NCI-H187 (cell line): ENCODE results near the gene GOLGA8S.
"Not testable (repeated sequence)": the region's sequence is repeated elsewhere in the genome, so short reads cannot be mapped to it uniquely, and the experiment has no call there.

Experiments used
- DNase-seq, 2 experiments: peaks; one replicate each; lab custom pipeline; 2025; lab: John Stamatoyannopoulos, UW

The GOLGA8S gene, protein sequence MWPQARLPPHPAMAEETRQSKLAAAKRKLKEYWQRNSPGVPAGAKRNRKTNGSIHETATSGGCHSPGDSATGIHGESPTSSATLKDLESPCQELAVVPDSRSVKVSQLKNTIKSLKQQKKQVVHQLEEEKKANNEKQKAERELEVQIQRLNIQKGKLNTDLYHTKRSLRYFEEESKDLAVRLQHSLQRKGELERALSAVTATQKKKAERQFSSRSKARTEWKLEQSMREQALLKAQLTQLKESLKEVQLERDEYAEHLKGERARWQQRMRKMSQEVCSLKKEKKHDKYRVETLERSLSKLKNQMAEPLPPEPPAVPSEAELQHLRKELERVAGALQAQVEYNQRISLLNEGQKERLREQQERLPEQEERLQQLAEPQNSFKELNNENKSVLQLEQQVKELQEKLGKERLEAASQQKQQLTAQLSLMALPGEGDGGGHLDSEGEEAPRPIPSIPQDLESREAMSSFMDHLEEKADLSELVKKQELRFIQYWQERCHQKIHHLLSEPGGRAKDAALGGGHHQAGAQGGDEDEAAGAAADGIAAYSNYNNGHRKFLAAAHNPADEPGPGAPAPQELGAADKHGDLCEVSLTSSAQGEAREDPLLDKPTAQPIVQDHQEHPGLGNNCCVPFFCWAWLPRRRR

DNA sequence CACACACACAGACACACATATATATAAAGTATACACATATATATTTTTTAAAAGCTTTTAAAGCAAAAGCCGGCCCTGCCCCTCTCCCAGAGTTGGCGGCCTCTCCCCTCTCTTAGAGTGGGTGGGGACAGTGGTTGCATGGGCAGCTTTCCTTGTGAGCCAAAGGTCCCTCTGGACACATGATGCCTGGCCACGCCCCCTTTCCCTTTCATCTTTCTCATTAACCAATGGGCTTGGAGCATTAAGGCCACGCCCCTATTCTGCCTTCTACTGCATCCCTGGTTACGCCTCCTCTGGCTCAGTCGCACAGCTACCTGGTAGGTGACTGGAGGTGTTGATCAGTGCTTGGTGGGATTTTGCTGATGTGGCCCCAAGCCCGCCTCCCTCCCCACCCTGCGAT is at the start of gene GOLGA8S:
GOLGA8S (plus strand) TSS at position 301 of the 400 bp plus-strand sequence; CDS start at position 363, 62 bp downstream.
- not testable (repeated sequence) for DNase-seq

DNA sequence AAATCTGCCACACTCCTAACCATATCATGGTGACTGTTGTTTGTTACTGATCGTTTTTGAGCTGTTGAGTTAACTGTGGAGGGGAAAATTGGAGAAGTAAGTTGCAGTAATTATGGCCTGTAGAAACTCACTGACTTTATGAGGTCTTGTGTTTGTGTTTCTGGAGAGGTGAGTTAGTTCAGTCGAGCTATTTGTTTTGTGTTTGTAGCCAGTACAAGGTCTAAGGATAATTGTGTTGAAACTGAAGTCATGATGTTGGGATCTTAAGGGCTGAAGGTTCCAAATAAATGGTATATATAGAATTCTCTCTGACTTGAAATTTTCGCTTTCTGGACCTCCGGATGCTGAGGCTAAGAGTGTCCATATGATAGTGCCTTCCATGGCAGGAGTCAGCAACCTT is 49.7 kb upstream of the GOLGA8S start:
- DNase-seq: not testable (repeated sequence)

DNA sequence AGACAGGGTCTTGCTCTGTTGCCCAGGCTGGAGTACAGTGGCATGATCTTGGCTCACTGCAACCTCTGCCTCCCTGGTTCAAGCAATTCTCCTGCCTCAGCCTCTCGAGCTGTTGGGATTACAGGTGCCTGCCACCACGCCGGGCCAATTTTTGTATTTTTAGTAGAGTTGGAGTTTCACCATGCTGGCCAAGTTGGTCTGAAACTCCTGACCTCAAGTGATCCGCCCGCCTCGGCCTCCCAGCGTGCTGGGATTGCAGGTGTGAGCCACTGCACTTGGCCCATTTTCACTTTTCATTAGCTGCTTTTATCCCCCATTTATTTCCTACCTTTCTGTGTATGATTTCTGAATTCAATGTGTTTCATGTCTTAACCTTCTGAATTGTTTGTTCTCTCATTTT is 48.6 kb upstream of the GOLGA8S start:
- not testable (repeated sequence) for DNase-seq

DNA sequence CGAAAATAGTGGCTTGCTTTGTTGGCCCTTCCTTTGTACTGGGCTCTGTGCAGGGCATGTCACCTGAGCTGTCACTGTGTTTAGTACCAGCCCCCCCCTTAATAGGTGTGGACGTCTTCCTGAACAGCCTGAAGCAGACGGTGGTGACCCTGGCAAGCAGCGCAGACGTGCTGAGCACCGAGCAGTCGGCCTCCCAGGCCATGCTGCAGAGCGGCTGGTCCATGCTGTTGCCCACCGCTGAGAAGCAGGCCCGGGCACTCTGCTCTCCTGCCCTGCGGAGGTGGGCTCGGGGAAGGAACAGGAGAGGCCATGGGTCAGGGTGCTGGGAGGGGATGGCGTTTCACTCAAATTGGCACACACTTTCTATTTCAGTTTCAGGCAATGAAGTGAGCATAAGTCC is 43.3 kb upstream of the GOLGA8S start:
- DNase-seq: not testable (repeated sequence)

DNA sequence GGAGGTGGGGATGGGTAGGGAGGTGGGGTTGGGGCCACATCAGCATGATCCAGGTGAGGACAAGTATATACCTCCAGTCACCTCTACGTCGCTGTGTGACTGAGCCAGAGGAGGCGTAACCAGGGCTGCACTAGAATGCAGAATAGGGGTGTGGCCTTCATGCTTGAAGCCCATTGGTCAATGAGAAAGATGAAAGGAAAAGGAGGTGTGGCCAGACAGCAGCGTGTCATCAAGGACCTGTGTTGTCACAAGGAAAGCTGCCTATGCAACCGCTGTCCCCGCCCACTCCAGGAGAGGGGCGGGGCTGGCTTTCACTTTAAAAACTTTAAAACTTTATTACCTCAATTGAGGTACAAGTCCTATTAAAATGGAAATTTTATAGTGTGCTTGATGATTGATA is 20.5 kb upstream of the GOLGA8S start, which contains the start of gene GOLGA6L26:
GOLGA6L26 (minus strand) TSS at position 101 of the 400 bp plus-strand sequence; CDS start at position 40, 61 bp downstream.
- DNase-seq: not testable (repeated sequence)

DNA sequence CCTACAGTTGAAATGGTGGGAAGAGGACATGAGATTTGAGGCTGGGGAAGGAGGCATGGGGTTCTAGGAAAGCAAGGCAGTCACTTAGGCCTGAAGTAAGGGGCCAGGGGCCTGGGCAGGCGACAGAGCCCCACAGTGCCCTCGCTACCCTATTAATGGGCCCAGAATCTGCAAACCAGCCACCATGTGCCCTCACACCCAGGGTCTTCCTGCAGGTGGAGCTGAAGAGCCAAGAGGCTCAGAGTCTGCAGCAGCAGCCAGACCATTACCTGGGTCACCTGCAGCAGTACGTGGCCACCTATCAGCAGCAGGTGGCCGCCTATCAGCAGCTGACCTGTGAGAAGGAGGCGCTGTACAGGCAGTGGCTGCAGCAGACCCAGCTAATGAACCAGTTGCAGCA is 8.1 kb downstream of the GOLGA8S start:
- not testable (repeated sequence) for DNase-seq

DNA sequence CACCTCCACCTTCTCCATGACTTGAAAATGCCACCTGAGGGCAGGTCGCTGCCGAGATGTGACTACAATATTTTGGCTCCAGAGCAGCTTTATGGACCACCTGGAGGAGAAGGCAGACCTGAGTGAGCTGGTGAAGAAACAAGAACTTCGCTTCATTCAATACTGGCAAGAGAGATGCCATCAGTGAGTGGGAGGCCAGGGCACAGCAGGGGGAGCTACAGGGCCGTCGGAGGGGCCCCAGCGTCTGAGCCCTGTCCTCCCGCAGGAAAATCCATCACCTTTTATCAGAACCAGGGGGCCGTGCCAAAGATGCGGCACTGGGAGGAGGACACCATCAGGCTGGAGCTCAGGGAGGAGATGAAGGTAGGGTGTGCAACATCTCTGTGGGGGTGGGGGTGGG is 9.7 kb downstream of the GOLGA8S start:
- DNase-seq: not testable (repeated sequence)

DNA sequence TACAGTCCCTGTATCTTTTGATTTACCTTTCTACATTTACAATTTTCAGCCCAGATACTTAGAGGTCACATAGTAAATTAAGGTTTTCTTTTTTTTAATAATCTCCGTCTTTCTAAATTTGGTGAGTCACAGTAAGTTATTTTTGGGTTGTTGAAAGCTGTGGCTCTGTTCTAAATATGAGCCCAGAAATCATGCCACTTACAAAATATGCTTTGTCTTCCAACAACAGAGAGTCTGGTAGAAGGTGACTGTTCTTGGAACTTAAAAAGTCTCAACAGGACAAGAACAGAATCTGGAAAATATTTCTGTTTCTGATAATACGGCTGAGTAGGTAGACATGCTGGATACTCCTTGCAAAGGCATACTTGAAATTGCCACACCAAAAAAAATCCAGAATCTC is 16.0 kb downstream of the GOLGA8S start:
- DNase-seq: no peak

DNA sequence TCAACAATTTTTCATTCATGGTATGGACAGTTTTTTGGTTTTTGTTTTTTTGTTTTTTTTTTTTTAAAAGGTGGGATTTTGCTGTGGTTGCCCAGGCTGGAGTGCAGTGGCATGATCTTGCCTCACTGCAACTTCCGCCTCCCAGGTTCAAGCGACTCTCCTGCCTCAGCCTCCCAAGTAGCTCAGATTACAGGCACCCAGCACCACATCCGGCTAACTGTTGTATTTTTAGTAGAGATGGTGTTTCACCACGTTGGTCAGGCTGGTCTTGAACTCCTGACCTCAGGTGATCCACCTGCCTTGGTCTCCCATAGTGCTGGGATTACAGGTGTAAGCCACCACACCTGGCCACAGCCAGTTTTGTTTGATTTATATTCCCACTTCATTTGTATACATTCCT is 16.6 kb downstream of the GOLGA8S start:
- not testable (repeated sequence) for DNase-seq

DNA sequence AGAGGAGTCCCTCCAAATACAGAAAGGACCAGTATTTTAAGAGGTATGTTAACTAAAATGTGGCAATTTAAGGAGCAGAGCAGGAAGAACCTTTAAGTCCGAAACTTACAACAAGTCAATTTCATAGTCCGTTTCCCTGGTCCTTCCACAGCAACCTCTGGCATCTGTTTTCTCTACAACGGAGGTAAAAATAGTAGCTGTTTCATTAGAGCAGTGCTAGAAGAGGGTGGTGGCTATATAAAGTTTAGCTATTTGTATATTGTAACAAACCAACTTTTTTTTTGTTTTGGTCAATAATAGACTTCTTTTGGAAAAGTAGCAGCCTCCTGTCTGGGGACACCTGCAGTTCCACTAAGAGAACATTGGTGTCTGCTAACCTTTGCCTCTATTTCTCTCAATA is 17.3 kb downstream of the GOLGA8S start:
- DNase-seq: not testable (repeated sequence)

DNA sequence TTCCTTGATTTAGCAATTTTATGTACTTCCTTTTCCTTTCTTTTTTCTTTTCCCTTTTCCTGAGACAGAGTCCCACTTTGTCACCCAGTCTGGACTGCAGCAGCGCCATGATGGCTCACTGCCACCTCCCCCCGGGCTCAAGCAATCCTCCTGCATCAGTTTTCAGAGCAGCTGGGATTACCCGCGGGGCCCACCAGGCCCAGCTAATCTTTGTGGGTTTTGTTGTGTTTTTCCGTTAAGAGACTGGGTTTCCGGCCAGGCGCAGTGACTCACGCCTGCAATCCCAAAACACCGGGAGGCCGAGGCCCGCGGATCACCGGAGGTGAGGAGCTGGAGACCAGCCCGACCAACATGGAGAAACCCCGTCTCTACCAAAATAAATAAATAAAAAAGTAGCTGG is 17.7 kb downstream of the GOLGA8S start:
- no peak for DNase-seq

DNA sequence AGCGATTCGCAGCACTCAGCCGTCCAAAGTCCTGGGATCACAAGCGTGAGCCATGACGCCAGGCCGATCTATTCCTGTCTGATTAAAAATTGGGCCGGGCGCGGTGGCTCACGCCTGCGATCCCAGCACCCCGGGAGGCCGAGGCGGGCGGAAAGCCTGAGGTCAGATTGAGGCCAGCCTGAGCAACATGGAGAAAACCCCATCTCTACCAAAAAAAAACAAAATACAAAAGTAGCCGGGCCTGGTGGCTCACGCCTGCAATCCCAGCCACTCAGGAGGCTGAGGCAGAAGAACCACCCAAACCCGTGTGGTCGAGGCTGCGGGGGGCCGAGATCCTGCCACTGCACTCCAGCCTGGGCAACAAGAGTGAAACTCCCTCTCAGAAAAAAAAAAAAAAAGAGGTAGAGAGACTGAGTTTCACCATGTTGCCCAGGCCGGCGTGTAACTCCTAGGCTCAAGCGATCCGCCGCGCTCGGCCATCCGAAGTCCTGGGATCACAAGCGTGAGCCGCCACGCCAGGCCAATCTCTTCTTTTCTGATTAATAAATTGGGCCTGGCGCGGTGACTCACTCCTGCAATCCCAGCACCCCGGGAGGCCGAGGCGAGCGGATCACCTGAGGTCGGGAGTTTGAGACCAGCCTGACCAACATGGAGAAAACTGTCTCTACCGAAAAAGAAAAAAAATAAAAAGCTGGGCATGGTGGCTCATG is 18.5 kb downstream of the GOLGA8S start:
- not testable (repeated sequence) for DNase-seq

DNA sequence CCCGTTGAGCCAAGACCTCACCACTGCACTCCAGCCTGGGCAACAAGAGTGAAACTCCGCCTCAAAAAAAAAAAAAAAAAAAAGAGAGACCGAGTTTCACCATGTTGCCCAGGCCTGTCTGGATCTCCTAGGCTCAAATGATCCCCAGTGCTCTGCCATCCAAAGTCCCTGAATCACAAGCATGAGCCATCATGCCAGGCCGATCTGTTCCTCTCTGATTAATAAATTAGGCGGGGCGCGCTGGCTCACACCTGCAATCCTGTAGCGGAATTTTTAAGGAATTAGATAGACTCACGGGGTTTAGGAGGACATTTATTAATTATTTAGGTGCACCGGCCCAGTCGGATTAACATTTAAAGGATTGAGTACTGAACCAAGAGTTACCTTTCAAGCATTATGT is 19.7 kb downstream of the GOLGA8S start:
- DNase-seq: not testable (repeated sequence)

DNA sequence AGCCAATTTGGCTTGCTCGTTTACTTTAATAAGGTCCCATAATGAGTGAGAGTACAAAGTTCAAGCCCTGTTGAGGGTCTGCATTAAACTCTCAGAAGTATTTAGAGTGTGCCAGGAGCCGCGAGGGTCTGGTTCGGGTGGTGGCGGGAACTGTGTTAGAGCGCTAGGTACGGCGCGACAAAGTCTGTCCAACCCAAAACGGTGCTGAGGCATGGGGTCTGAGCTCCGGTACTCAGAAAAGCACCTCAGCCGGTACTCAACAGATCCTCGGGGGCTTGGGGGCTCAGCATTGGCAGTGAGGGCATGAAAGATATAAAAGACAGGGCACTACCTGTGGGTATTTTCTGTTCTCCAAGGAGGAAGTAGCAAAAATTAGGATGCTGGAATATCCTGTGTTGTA is 24.4 kb downstream of the GOLGA8S start:
- not testable (repeated sequence) for DNase-seq

DNA sequence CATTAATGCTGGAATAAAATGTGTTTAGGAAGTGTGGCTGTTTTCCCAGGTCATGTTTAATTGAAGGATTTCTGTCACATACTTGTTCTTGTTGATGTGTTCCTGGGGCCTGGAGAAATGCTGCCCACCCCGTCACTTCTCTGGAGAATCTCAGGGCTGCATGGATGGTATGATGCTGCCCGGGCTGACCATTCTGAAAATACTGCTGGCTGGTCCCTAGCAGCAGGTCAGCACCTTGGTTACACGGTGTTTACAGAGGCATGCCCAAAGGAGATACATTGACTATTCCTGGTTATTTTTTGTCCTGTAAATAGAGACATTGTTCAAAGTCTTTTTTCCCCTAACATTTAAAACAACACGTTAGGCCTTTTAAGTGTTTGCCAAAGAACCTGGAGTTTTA is 26.2 kb downstream of the GOLGA8S start:
- not testable (repeated sequence) for DNase-seq

DNA sequence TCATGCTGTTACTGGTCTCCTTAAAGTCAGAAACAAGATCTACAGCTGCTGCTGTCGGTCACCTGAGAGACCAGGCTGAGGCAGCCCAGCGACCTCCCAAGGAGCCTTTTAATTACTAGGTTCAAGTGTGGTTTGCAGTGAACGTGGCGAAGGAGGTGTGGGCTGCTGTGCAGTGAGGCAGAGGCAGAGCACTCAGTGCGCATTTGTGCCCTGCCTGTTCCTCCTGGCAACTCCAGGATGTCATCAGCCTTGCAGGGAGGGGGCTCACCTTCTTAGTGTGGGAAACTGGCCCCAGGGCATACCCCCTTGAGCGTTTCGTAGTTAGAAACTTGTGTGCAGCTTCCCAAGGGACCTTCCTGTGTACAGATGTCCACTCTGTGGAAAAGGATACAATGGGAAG is 26.6 kb downstream of the GOLGA8S start:
- not testable (repeated sequence) for DNase-seq

DNA sequence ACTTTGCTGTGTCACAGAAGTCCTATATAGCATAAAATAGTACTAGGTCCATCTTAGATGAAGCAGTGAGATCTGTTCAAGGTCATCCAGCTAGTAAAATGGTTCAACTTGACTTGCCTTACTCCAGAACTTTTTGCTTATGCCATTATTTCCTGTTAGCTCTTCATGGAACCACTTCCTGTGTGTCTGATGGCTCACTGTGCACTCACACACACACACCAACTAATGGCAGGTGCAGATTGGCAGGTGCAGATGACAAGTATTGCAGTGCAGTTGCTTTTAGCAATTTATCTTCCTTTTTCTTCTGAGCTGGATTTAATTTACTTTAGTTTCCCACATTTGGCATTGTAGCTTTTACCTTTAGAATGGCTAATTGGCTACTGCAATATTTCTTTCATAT is 29.8 kb downstream of the GOLGA8S start:
- DNase-seq: no peak

DNA sequence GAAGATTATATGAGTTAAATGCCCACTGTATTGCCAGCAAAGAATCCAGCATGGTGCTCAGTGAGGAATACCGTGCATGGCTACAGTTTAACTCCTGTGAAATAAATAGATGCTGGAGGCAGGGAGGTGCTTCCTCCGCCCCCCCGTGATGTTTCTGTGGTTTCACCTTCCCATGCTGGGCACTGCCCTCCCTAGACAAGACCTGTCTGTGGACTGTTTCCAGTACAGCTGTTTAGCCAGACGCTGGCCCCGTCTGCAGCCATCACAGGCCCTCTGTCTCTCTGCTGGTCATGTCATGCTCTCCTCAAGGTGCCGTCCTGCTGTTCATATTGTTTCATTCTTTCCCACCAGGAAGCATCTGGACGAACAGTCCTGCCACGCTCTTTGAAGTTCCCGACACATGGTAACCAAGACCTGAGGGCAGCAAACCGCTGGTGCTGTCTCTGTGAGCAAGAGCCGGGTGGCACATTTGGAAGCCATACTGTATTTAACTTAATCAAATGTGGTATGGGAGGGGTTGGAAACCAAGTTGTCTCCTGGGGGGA is 31.4 kb downstream of the GOLGA8S start:
- no peak for DNase-seq

DNA sequence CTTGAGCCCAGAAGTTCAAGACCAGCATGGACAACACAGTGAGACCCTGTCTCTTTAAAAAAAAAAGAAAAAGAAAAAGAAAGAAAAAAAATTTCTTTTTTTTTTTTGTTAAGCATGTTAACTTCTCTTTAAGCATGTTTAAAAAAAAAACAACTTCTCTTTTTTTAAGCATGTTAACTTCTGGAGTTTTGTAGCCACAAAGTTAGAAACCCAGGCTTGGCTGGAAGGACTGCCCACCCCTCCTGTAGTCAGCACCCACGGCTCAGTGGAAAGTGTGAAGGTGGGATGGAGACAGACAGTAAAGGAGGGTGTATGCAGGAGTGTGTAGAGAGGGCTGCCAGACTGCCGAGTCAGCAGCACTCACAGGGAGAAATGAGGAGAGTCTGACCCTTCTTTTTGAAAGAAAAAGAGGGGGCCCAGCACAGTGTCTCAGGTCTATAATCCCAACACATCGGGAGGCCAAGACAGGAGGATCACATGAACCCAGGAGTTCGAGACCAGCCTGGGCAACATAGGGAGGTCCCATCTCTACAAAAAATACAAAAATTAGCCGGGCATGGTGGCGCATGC is 33.2 kb downstream of the GOLGA8S start:
- no peak for DNase-seq

DNA sequence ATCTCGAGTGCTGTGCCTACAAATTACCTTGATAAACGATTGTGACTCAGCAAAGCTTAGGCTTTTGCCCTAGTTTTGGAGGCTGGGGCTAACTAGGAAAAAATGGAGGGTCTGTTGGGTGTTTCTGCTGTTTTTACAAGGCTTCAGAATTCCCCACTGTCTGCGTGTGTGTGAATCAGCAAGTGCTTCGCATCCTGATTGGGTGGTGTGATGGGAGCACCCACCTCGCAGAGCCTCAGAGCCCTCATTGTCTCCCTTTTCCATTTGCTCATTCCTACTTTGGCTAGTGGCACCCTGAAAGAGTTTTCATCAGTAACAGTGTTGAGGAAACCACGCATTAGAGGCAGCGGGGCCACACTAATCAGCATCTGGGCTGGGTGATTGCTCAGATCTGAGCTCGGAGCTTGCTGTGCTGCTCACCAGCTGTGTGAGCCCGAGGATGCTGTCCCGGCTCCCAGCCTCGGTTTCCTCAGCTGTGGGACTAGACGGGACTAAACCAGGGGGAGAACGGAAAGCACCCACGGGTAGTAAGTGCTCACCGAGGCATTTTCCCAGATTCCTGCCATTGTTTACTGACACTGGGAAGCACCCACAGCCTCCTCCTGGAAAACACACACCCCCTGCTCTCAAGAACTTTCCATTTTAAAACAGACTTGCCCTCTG is 40.6 kb downstream of the GOLGA8S start:
- no peak for DNase-seq

DNA sequence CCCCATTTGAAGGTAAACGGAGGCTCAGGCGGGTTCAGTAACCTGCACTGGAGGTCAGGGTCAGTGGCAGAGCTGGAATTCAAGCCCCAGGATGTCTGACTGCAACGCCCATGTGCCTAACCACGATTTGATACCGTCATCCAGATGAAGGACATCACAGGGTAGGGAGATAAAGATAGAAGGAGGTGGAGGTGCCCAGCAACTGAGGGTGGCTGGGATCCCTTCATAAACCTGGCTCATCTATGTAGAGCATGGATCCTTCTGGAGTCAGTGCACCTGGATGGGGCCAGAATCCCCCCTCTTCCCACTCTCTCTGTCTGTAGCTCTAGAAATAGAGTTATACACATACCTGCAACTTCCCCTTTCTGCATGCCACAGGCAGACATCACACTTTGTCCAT is 41.3 kb downstream of the GOLGA8S start:
- no peak for DNase-seq
